GM23338 (cell line): ENCODE measurements around the gene CACHD1. TPM values are rescaled to one million over a fixed set of nuclear protein-coding genes. Genes with fewer than 3 reads are reported as not detected.

ENCODE experiments used
- ATAC-seq: fragments of 200-7000 bp; cut with Tn5 transposase; 3 replicates; pipeline ENCODE4 v1.9.1; 2020
- DNase-seq: peaks from one replicate; pipeline ENCODE4 v3.0.0-alpha.2; 2015; ENCODE audit warnings: low spot score
- H2AFZ ChIP-seq: fragments of 200-600 bp; sonication (generic); 2 replicates; pipeline ENCODE4 v1.8.0; 2016; ENCODE audit warnings: antibody characterized with exemption, mild to moderate bottlenecking, moderate library complexity
- H3F3A ChIP-seq: fragments of 200-600 bp; sonication (generic); replicated peaks from 2 replicates; pipeline ENCODE4 v1.8.0; 2017; ENCODE audit warnings: antibody characterized with exemption, mixed run types, low read depth
- H3K27ac ChIP-seq: fragments of 200-600 bp; sonication (generic); 2 replicates; pipeline ENCODE4 v1.6.1; 2016; ENCODE audit warnings: low read depth
- H3K27me3 ChIP-seq: fragments of 200-600 bp; sonication (generic); 2 replicates; pipeline ENCODE4 v1.8.0; 2016; ENCODE audit warnings: mild to moderate bottlenecking, mixed run types, moderate library complexity; ENCODE audit not compliant: insufficient read depth
- H3K36me3 ChIP-seq: fragments of 200-600 bp; sonication (generic); 2 replicates; pipeline ENCODE4 v1.8.0; 2016; ENCODE audit warnings: mild to moderate bottlenecking; ENCODE audit not compliant: insufficient read depth
- H3K4me1 ChIP-seq: fragments of 200-600 bp; sonication (generic); 2 replicates; pipeline ENCODE4 v1.8.0; 2016; ENCODE audit warnings: mild to moderate bottlenecking, moderate library complexity; ENCODE audit not compliant: insufficient read depth
- H3K4me2 ChIP-seq: fragments of 200-600 bp; sonication (generic); 2 replicates; pipeline ENCODE4 v1.7.1; 2017; ENCODE audit warnings: mixed run types
- H3K4me3 ChIP-seq: fragments of 200-600 bp; sonication (generic); 2 replicates; pipeline ENCODE4 v1.6.1; 2016; ENCODE audit warnings: mixed run types
- H3K79me2 ChIP-seq: fragments of 200-600 bp; sonication (generic); replicated peaks from 2 replicates; pipeline ENCODE4 v1.8.0; 2017; ENCODE audit warnings: mild to moderate bottlenecking; ENCODE audit not compliant: insufficient read depth
- H3K9me2 ChIP-seq: fragments of 200-600 bp; sonication (generic); 2 replicates; pipeline ENCODE4 v1.8.0; 2017; ENCODE audit not compliant: insufficient read depth
- H4K20me1 ChIP-seq: fragments of 200-600 bp; sonication (generic); replicated peaks from 2 replicates; pipeline ENCODE4 v1.8.0; 2017; ENCODE audit warnings: mild to moderate bottlenecking; ENCODE audit not compliant: insufficient read depth
- H3K27ac Mint-ChIP-seq: 2 replicates; pipeline ENCODE4 v1.8.0; 2020; ENCODE audit warnings: inconsistent platforms, mild to moderate bottlenecking, moderate library complexity, mixed read lengths
- H3K27me3 Mint-ChIP-seq: 3 replicates; pipeline ENCODE4 v1.8.0; 2022; ENCODE audit warnings: low read depth, mild to moderate bottlenecking, moderate library complexity, mixed read lengths, inconsistent platforms; ENCODE audit not compliant: insufficient read depth, poor library complexity
- H3K36me3 Mint-ChIP-seq: 3 replicates; pipeline ENCODE4 v1.8.0; 2021; ENCODE audit warnings: low read depth, mild to moderate bottlenecking, inconsistent platforms, moderate library complexity, mixed read lengths
- H3K4me1 Mint-ChIP-seq: 3 replicates; pipeline ENCODE4 v1.8.0; 2020; ENCODE audit warnings: mild to moderate bottlenecking, inconsistent platforms, mixed read lengths
- H3K4me3 Mint-ChIP-seq: 3 replicates; pipeline ENCODE4 v1.8.0; 2021; ENCODE audit warnings: moderate library complexity, mild to moderate bottlenecking, inconsistent platforms, mixed read lengths
- H3K9me3 Mint-ChIP-seq: 3 replicates; pipeline ENCODE4 v1.8.0; 2020; ENCODE audit warnings: moderate library complexity, mild to moderate bottlenecking, inconsistent platforms, mixed read lengths
- CREB1 ChIP-seq: fragments of 250-450 bp; sonication (Bioruptor Pico); IDR thresholded peaks from 2 replicates; pipeline ENCODE4 v1.5.0; 2020; ENCODE audit warnings: low read depth, mild to moderate bottlenecking, moderate library complexity
- CTCF ChIP-seq, 2 experiments: fragments of 200-600 bp in 1 of 2; sonication (generic) in 1 of 2; conservative IDR thresholded peaks; 2 replicates each; pipeline versions ENCODE4 v1.5.1 to v1.6.1; 2016 to 2017; ENCODE audit warnings: antibody characterized with exemption in 2 of 2, low read depth in 2 of 2, mild to moderate bottlenecking in 2 of 2, moderate library complexity in 1 of 2
- EZH2phosphoT487 ChIP-seq: fragments of 200-600 bp; sonication (generic); IDR thresholded peaks from one replicate; pipeline ENCODE4 v1.8.1; 2018; ENCODE audit warnings: antibody characterized with exemption; ENCODE audit not compliant: unreplicated experiment
- JUNB ChIP-seq: IDR thresholded peaks from one replicate; pipeline ENCODE4 v1.6.1; 2016; ENCODE audit warnings: antibody characterized with exemption; ENCODE audit not compliant: unreplicated experiment
- NANOG ChIP-seq: IDR thresholded peaks from 2 replicates; pipeline ENCODE4 v1.6.1; 2016; ENCODE audit warnings: antibody characterized with exemption, borderline replicate concordance
- POLR2AphosphoS5 ChIP-seq: IDR thresholded peaks from 2 replicates; pipeline ENCODE4 v1.6.1; 2016; ENCODE audit warnings: antibody characterized with exemption, low read depth
- REST ChIP-seq: IDR thresholded peaks from one replicate; pipeline ENCODE4 v1.6.1; 2018; ENCODE audit warnings: antibody characterized with exemption; ENCODE audit not compliant: unreplicated experiment
- ZNF114 ChIP-seq: fragments of 250-450 bp; sonication (Bioruptor Pico); IDR thresholded peaks from 2 replicates; pipeline ENCODE4 v1.5.0; 2020; ENCODE audit warnings: mild to moderate bottlenecking, moderate library complexity
- ZNF331 ChIP-seq: fragments of 250-450 bp; sonication (Bioruptor Pico); IDR thresholded peaks from 2 replicates; pipeline ENCODE4 v1.5.0; 2020; ENCODE audit warnings: low read depth, mild to moderate bottlenecking, moderate library complexity
- polyA plus RNA-seq: library from polyadenylated mRNA; unstranded; fragments of >200 nt; fragmentation: Nextera tagmentation; extraction: Ambion mirVana; gene quantifications from 2 replicates; pipeline ENCODE4 v1.2.1, GENCODE V29; 2016
- total RNA-seq: library from RNA; depleted of rRNA; stranded (reverse); fragments of >200 nt; shearing (Covaris generic); gene quantifications from 2 replicates; pipeline ENCODE4 v1.2.3, GENCODE V29; 2014
- TF ChIP-seq, protein P1 (sequence below): fragments of 250-450 bp; sonication (Bioruptor Pico); IDR thresholded peaks from 2 replicates; pipeline ENCODE4 v1.5.0; 2020; ENCODE audit warnings: mild to moderate bottlenecking, moderate library complexity
- TF ChIP-seq, protein P2 (sequence below): IDR thresholded peaks from 2 replicates; pipeline ENCODE4 v1.6.1; 2016; ENCODE audit warnings: antibody characterized with exemption

CACHD1 gene
- total and polyA plus RNA-seq, 2 experiments from 2014 or later, result 12.6 to 43.7 TPM

DNA sequence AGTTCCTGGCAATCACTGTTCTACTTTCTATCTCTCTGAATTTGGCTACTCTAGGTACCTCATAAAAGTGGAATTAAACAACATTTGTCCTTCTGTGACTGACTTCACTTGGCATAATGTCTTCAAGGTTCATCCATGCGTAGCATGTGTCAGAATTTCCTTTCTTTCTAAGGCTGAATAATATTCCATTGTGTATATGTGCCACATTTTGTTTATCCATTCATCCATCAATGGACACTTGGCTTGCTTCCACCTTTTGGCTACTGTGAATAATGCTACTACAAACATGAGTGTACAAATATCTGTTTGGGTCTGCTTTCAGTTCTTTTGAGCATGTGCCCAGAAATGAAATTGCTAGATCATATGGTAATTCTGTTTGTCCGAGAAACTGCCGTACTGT, 14.7 kb downstream of the CACHD1 start:
- Histone ChIP-seq H3K36me3 (no peaks in the 10 kb centered on the region), H3K79me2 (peaks cover 100% of the 10 kb centered on the region), H3K9me2 (no peaks in the 10 kb centered on the region), H3K4me2 (no peak overlapping the region), H3K4me3 (no peak overlapping the region), H3K4me1 (peaks cover 70% of the 10 kb centered on the region), H3K27me3 (no peaks in the 10 kb centered on the region), H2AFZ (no peak overlapping the region), H3F3A (no peaks in the 10 kb centered on the region), H4K20me1 (peaks cover 24% of the 10 kb centered on the region), H3K27ac (no peak overlapping the region)
- Mint-ChIP-seq H3K36me3 (no peaks in the 10 kb centered on the region; the same call in 2 of the 3 replicates), H3K9me3 (no peaks in the 10 kb centered on the region), H3K27me3 (peaks cover 3% of the 10 kb centered on the region), H3K4me1 (peaks cover 72% of the 10 kb centered on the region), H3K27ac (no peak overlapping the region), H3K4me3 (no peak overlapping the region)
- ATAC-seq (no peak), DNase-seq (no peak)
- TF ChIP-seq JUNB (no peak), REST (no peak), ZNF331 (CRISPR knock-in tag) (no peak), ZNF114 (CRISPR knock-in tag) (no peak), CREB1 (CRISPR knock-in tag) (no peak), CTCF (conservative IDR thresholded peaks at IDR 0.05; ENCODE audit: low read depth in 2 of 2) (no peak), POLR2AphosphoS5 (no peak), EZH2phosphoT487 (no peak), NANOG (no peak)
- TF ChIP-seq, protein P1, sequence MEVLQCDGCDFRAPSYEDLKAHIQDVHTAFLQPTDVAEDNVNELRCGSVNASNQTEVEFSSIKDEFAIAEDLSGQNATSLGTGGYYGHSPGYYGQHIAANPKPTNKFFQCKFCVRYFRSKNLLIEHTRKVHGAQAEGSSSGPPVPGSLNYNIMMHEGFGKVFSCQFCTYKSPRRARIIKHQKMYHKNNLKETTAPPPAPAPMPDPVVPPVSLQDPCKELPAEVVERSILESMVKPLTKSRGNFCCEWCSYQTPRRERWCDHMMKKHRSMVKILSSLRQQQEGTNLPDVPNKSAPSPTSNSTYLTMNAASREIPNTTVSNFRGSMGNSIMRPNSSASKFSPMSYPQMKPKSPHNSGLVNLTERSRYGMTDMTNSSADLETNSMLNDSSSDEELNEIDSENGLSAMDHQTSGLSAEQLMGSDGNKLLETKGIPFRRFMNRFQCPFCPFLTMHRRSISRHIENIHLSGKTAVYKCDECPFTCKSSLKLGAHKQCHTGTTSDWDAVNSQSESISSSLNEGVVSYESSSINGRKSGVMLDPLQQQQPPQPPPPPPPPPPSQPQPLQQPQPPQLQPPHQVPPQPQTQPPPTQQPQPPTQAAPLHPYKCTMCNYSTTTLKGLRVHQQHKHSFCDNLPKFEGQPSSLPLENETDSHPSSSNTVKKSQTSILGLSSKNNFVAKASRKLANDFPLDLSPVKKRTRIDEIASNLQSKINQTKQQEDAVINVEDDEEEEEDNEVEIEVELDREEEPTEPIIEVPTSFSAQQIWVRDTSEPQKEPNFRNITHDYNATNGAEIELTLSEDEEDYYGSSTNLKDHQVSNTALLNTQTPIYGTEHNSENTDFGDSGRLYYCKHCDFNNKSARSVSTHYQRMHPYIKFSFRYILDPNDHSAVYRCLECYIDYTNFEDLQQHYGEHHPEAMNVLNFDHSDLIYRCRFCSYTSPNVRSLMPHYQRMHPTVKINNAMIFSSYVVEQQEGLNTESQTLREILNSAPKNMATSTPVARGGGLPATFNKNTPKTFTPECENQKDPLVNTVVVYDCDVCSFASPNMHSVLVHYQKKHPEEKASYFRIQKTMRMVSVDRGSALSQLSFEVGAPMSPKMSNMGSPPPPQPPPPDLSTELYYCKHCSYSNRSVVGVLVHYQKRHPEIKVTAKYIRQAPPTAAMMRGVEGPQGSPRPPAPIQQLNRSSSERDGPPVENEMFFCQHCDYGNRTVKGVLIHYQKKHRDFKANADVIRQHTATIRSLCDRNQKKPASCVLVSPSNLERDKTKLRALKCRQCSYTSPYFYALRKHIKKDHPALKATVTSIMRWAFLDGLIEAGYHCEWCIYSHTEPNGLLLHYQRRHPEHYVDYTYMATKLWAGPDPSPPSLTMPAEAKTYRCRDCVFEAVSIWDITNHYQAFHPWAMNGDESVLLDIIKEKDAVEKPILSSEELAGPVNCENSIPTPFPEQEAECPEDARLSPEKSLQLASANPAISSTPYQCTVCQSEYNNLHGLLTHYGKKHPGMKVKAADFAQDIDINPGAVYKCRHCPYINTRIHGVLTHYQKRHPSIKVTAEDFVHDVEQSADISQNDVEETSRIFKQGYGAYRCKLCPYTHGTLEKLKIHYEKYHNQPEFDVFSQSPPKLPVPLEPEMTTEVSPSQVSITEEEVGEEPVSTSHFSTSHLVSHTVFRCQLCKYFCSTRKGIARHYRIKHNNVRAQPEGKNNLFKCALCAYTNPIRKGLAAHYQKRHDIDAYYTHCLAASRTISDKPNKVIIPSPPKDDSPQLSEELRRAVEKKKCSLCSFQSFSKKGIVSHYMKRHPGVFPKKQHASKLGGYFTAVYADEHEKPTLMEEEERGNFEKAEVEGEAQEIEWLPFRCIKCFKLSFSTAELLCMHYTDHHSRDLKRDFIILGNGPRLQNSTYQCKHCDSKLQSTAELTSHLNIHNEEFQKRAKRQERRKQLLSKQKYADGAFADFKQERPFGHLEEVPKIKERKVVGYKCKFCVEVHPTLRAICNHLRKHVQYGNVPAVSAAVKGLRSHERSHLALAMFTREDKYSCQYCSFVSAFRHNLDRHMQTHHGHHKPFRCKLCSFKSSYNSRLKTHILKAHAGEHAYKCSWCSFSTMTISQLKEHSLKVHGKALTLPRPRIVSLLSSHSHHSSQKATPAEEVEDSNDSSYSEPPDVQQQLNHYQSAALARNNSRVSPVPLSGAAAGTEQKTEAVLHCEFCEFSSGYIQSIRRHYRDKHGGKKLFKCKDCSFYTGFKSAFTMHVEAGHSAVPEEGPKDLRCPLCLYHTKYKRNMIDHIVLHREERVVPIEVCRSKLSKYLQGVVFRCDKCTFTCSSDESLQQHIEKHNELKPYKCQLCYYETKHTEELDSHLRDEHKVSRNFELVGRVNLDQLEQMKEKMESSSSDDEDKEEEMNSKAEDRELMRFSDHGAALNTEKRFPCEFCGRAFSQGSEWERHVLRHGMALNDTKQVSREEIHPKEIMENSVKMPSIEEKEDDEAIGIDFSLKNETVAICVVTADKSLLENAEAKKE (CRISPR knock-in tag), result no peak
- TF ChIP-seq, protein P2, sequence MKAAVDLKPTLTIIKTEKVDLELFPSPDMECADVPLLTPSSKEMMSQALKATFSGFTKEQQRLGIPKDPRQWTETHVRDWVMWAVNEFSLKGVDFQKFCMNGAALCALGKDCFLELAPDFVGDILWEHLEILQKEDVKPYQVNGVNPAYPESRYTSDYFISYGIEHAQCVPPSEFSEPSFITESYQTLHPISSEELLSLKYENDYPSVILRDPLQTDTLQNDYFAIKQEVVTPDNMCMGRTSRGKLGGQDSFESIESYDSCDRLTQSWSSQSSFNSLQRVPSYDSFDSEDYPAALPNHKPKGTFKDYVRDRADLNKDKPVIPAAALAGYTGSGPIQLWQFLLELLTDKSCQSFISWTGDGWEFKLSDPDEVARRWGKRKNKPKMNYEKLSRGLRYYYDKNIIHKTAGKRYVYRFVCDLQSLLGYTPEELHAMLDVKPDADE, result no peak
